Stimulated activated CD8-positive, alpha-beta memory T cell treated with anti-CD3 and anti-CD28 coated beads, Interleukin-15, amount 100 ng/mL, for 4 hours (primary cell): ENCODE data around the gene PELO.
"Not testable (repeated sequence)": the region's sequence is repeated elsewhere in the genome, so short reads cannot be mapped to it uniquely, and the experiment has no call there.

Source experiments
- DNase-seq, 2 donors: peaks; one replicate each; pipeline ENCODE4 v3.0.0-alpha.2; 2020; ENCODE audit warnings: low read depth in 2 of 2

Gene PELO, protein sequence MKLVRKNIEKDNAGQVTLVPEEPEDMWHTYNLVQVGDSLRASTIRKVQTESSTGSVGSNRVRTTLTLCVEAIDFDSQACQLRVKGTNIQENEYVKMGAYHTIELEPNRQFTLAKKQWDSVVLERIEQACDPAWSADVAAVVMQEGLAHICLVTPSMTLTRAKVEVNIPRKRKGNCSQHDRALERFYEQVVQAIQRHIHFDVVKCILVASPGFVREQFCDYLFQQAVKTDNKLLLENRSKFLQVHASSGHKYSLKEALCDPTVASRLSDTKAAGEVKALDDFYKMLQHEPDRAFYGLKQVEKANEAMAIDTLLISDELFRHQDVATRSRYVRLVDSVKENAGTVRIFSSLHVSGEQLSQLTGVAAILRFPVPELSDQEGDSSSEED

DNA sequence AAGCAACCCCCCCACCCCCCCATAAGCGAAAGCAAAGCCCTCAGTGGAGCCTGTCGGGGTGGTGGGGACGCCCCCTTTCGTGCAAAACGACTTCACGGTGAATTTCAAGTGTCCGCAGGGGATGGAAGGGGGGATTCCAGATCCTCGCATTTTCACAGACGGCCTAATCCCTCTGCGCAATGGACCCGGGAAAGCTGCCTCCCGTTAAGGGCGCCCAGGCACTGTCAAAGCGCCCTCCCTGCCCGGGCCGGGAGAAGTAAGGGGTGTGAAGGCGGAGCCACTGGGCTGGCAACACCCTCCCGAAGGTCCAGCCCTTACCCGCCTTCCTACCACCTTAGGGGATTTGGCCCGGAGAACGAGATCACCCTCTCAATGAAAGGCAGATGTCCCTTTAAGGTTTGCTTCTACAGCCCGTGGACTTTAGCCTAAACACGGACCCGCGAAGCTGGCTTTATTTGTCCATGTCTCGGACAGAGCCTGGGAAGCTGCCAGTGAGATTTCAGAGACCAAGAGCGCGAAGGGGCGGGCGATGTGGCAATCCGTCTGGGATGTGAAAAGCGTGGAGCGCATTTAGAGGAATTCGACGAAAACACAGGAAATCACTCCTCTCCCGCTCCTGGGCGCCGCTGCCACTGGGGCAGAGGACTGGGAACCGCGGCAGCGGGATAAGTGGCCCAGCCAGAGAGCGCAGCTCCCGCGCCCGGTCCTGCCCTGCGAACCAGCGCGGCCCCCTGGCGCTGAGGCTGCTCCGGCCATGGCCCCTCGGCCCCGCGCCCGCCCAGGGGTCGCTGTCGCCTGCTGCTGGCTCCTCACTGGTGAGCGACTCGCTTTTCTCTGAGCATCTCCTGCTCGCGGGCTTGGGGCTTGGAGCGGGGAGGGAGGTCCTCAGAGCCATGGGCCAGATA lies at the start of gene PELO, which contains the start of gene ITGA1:
Gene PELO, plus strand, starts transcription at position 317 of the 905 bp plus-strand sequence. CDS start 12,479 bp downstream, outside the sequence.
Gene ITGA1, plus strand, starts transcription at position 317 of the 905 bp plus-strand sequence. Its CDS starts 438 bp downstream, at position 755.
- no peak for DNase-seq

DNA sequence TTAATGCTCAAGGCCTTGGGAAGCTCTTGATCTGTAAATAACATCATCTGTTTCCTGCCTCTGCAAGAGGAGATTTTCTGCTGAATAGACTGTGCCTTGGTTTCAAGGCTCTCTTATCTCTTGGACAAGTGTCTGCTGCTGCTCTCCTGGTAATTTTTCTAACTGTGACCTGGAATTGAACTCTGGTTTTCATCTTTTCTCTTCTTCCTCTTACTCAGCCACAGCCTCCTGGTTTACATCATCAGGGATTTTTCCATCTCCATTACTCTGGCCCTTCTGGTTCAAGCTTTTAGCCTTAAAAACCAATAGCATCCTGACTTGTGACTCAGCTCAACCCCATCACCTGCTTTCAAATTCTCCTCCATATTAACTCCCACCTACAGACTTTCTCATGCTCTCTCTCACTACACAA lies 49.6 kb upstream of the PELO start:
- no peak for DNase-seq

DNA sequence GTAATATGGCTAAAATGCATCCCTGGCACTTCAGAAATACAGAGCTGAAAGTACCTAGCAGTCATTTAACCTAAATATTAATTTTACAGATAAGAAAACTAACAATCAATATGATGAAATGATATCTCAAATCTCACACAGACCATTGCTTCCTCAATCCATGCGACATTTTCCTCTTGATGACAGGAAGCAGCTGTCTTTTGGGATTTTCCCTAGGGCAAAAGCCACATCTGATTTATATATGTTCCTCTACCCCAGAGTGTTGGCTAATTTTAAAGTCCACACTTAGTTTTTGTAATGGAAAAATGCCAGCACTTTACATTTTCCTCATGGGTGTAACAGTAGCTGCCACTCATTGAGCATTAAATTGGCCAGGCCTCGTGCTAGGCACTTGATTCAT lies 47.7 kb upstream of the PELO start:
- no peak for DNase-seq

DNA sequence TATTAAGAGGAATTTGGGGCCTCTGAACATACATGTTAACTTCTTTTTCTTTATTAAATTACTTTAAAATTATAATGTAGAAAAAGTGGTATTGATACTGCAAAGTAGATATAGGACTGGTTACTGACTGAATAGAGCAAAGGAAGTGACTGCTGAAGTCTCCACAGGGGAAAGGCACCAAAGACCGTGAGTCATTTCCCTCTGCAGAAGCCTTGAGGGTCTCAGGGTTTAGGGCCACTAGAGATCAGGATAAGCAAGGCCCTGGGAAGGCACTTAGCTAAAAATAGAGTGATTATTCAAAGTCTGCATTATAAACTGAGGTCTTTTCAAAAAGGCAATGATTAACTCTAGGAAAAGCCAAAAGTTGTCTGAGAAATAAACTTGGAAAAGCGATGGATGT lies 44.7 kb upstream of the PELO start:
- no peak for DNase-seq

DNA sequence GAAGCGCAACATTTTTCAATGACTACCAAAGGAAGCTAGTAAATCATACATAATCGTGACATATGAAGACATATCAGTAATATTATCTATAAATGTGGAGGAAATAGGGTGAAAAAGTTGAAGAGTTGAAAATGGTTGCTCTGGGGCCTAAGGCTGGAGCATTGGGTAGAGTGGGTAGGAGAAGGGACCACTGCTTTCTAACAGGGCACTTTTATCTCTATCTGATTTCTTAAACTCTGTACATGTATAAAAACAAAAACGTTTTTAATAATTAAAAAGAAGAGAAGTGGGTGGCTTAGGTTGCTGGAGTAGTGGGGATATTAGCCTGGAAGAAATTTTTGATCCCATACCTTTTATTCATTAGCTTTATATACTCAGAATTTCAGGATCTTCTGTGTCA lies 44.2 kb upstream of the PELO start:
- no peak for DNase-seq

DNA sequence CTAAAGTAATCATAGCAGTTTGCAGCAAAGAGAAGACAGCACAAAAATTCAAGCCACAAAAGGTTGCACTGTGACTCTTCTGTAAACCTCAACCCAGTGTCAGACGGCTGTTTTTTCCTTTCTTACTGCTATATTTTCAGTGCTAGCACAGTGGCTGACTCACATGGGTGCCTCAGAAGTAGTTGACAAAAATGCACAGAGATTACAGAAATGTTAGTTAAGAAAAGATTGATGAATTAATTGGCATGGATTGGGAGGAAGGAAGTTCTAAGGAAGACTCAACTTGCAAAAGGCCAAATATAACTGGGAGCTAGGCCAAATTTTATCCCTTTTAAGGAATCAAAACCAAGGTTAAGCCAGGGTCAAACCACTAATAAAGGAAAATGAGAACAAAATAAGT lies 43.7 kb upstream of the PELO start:
- DNase-seq, result peak in 1 of 2 donors; percentile 15

DNA sequence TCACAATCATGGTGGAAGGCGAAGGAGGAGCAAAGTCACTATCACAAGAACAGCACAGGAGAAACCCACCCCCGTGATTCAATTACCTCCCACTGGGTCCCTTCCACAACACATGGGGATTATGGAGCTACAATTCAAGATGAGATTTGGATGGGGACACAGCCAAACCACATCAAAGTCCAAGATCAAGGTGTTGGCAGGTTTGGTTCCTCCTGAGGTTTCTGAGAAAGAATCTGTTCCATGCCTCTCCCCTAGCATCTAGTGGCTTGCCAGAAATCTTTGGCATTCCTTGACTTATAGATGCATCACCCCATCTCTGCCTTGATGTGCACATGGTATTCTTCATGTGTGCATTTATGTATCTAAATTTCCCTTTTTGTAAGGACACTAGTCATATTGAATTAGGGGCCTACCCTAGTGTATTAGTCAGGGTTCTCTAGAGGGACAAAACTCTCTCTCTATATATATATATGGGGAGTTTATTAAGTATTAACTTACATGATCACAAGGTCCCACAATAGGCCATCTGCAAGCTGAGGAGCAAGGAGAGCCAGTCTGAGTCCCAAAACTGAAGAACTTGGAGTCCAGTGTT lies 42.8 kb upstream of the PELO start:
- DNase-seq, result not testable (repeated sequence)

DNA sequence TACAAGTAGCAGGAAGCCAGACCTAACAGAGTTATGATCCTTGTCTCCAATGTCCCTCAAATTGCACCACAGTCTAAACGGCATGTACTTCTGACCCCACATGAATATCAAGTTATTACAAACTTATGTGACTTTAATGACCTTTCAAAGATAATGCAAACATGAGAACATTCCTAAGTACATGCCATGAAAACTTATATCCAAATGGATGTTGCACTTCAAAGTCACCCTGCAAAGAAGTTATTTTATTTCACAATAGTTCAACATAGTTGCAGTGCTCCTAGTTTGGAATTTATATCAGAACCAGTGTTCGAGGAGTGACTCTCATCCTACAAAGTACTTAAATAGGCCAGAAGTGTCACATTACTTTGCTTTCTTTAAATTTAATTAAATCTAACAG lies 41.2 kb upstream of the PELO start:
- DNase-seq, result no peak

DNA sequence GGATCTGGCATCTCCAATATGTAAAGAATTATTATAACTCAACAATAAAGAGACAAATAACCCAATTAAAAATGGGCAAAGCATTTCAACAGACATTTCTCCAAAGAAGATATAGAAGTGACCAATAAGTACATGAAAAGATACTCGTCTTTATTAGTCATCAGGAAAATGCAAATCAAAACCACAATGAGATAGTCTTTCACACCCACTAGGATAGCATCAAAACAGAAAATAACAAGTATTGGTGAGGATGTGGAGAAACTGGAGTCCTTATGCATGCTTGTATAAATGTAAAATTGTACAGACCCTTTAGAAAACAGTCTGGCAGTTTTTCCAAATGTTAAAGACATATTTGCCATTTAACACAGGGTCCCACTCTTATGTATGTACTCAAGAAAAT lies 39.1 kb upstream of the PELO start:
- DNase-seq, result no peak

DNA sequence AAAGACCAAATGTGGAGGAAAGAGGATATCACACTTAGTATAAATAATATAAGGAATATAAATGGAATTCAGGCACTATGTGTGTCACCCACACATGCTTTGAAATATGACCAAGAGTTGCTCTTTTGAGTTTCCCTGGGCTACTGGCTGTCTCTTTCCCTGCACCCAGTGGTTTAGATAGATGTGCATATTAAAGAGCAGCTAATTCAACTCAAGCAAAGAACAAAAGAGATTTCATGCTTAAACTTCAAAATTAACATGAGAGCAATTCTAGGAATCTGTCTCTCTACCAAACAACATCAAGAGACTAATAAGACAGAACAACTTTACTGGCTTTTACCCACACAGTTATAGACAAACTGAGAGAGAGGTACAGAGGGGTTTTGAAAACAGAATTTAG lies 38.0 kb upstream of the PELO start:
- DNase-seq, result no peak

DNA sequence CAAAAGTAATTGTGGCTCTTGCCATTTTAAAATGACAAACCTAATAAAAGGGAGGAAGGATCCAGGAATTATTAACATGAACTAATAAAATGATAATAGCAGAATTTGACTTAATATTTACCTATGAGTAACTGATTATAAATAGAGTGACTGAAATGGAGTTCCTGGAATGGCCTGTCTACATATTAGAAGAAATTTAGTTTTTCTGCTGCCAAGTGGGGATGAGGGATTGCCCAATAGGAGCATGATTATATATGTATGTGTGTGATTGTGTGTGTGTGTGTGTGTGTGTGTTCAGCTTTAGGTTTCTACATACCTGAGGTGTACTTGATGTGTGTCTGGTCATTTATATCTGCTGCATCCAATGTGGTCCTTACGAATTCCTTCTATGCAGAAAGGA lies 36.6 kb upstream of the PELO start:
- no peak for DNase-seq

DNA sequence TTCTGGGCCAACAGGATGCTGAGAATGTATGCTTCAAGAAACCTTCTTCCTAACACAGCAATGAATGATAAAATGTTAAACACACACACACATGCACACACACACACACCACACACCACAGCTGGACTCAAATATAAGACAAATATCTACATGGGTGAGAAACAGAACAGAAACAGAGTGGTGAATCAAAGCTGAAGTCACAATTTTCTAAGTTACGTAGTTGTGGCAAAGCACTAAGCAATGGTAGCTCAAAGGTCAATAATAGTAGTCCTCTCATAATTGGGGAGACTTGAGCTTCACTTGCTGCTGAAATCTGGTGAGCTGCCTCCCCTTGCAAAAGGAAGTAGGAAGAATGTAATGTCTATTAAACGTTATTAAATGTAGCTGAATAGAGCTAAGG lies 33.7 kb upstream of the PELO start:
- DNase-seq, result no peak

DNA sequence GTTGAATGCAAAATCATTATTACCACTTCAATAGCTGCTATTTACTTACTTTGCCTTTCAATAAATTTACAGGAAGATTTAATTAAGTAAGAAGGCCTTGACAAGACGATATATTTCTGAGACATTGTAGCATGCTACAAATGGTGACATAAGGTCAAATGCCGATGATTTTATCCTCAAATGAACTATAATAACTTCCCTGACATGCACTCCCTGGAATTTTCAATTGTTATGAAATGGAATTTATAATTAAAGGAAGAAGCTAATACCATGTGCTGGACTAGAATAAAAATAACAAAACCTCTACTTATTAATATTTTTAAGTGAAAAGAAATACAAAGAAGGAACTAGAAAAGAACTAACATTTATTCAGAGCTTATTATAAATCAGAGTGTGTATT lies 30.2 kb upstream of the PELO start:
- no peak for DNase-seq

DNA sequence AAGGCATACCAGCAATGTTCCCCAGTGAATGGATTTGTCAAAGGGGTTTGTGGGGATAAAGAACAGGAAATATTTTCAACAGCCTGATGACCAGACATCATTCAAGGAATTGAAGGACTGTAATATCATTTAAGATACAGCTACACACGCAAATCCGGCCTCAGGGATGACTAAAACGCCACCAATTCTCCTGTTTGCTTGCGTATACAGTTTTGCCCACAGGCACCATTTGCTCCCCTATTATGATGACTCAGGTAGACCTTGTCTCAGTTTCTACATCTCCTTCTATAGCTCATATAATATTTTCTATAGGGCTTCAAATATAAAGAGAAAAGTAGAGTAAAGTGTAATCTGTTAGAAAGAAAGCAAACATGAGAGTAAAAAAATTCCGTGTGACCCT lies 29.7 kb upstream of the PELO start:
- DNase-seq, result no peak

DNA sequence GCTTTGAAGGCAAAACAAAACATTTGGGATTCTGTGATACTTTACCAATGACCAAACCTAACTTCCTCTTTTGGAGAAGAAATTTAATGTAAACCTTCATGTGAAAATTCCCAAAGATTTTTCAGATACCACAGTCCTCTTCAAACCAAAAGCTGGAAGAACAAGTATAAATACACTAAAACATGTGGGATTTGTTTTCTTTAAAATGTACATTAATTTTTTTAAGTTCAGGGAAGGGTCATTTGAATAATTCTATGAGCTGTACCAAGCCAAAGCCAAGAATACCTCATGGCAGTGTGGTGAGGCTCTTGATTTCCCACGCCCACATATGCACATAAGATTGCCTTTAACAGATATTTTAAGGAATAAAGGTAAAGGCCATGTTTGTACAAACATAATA lies 28.4 kb upstream of the PELO start:
- no peak for DNase-seq

DNA sequence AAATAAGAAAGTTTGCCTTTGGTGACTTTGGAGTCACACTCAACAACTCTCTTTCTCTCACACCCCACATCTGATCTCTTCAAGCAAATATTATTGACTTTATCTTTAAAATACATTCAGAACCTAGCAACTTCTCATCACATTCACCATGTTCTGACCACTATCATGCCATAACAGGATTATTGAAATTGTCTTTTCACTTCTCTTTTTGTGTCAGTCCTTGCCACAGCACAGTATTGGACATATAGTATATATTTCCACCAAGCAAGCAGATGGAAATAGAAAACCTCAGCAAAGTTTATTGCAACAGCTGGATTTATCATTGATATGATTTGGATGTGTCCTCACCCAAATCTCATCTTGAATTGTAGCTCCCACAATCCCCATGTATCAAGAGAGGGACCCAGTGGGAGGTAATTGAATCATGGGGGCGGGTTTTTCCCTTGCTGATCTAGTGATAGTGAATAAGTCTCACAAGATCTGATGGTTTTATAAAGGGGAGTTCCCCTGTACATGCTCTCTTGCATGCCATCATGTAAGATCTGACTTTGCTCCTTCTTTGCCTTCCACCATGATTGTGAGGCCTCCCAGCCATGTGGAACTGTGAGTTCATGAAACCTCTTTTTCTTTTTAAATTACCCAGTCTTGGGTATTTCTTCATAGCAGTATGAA lies 26.9 kb upstream of the PELO start:
- DNase-seq, result no peak

DNA sequence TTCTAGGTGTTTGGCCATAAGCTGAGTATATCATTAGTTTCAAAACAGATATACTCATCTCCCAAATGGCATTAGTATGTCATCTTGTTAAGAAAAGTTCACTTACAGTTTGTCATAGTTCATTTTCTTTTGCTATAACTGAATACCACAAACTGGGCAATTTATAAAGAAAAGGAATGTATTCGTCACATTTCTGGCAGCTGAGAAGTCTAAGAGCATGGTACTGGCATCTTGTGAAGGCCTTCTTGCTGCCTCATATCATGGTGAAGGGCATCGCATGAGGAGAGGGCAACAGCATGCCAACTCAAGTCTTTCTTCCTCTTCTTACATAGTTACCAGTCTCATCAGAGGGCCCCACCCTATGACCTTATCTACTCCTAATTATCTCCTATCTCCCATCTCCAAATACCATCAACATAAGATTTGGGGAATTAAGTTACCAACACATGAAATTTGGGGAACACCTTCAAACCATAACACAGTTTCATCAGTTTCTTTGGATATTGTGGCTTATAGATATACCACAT lies 20.4 kb upstream of the PELO start:
- DNase-seq, result no peak

DNA sequence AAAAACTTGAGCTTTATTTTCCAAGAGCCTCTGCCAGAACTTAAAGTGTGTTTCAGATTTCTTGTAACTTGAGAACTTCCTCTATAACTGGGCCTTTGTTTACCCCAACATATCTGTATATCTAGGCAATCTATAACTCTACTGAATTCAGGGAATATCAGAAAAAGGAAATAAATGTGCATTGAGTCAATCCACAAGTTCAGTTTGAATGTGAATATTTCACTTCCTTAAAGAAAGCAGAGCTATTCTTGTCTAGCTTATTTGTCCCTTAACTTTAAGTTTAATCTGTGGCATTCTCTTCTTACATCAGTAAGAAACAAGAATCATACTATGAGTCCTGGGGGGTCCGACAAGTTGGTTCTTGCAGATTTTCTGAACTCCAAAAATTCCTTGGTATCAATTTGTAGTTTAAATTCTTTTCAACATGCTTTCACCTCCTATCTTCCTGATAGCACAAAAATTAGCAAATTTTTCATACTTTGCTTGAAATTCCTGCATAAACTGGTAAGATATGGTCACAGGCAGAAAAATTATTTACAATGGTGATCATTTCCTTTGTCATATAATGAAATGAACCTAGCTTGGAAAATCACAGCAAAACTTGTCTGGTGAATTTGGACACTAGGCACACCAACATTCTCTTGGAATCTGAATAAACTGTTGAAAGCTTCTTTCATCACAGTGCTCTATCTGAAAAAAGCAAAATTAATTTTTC lies 19.8 kb upstream of the PELO start:
- DNase-seq, result no peak

DNA sequence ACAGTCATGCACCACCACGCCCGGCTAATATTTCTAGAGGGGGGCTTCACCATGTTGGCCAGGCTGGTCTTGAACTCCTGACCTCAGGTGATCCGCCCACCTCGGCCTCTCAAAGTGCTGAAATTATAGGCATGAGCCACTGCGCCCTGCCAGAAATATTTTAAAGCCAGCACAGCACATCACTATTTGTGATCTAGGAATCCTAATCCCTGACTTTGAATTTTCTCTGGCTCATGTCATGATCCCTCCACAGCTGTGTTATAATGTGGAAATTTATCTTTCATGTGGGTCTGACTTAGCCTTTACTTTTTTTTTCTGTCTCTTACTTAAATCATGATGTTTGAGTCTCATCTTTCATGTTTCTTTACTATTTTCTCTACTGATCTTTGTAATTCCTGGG lies 18.7 kb upstream of the PELO start:
- DNase-seq, result no peak

DNA sequence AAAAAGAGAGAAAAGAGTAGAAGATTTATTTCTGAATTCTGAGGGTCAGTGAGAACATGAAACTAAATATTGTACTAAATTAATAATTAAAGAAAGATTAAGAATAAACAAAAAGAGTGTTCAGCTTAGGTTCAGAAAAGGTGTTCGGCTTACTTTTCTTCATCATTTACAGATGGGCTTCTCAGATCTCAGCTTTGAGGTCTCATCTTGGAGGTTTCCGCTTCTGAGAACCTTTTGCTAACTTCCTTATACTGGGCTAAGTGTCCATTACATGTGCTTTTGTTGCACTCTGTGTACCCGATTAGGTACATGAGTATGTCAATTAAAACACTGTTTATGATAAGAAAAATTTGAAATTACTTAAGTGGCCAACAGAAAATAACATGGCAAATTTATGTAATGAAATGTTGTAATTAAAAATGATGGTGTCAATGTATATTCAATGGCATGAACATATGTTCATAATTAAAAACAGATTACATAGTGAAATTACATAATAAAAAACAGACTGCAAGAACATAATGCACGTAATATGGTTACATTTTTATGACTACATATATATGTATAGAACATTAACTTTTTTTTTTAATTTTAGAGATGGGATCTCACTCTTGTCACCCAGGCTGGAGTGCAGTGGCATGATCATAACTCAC lies 17.3 kb upstream of the PELO start:
- DNase-seq, result no peak
